T-cell (primary cell): Measurements from ENCODE around the gene RACGAP1. TPM values are rescaled to one million over a fixed set of nuclear protein-coding genes. Genes with fewer than 3 reads are reported as not detected.

ENCODE experiments used
- ATAC-seq, 4 experiments: fragments of 200-7000 bp in 3 of 4; fragments of 150-1000 bp in 1 of 4; cut with Tn5 transposase; replicated peaks in 1 of 4; 1 replicate in 3 of 4; 2 replicates in 1 of 4; pipeline ENCODE4 v1.10.0; 2021; ENCODE audit warnings: moderate library complexity in 3 of 4, mild to moderate bottlenecking in 2 of 4, moderate number of reproducible peaks in 1 of 4
- CTCF ChIA-PET, 2 donors: fragments of 300-600 bp; sonication (Branson Sonifier 250); formaldehyde crosslinking; loops; one replicate each; lab custom pipeline; 2022; ENCODE audit warnings: antibody characterized with exemption in 2 of 2; lab: Charles Lee
- POLR2A ChIA-PET, 2 donors: fragments of 300-600 bp; sonication (Branson Sonifier 250); formaldehyde crosslinking; loops; one replicate each; lab custom pipeline; 2022; ENCODE audit warnings: antibody characterized with exemption in 2 of 2; lab: Charles Lee
- DNase-seq, 35 experiments: peaks; one replicate each; pipeline versions ENCODE4 v3.0.0 to v3.0.0-alpha.2; 2013 to 2023
- H3K27ac ChIP-seq: one replicate; pipeline ENCODE4 v1.5.1; 2013; ENCODE audit warnings: low read length
- H3K27me3 ChIP-seq, 2 experiments: replicated peaks in 1 of 2; 1 replicate in 1 of 2; 2 replicates in 1 of 2; pipeline versions ENCODE4 v1.6.1 to v1.7.0; 2013; ENCODE audit warnings: low read length in 1 of 2, mixed read lengths in 1 of 2; ENCODE audit not compliant: control insufficient read depth in 2 of 2, insufficient read depth in 2 of 2; ENCODE audit errors: extremely low read depth in 1 of 2
- H3K36me3 ChIP-seq, 2 donors: 1 replicate in 1 of 2; 2 replicates in 1 of 2; pipeline versions ENCODE4 v1.6.1 to v1.7.0; 2013; ENCODE audit warnings: low read length in 1 of 2; ENCODE audit not compliant: control insufficient read depth in 2 of 2, insufficient read depth in 1 of 2; ENCODE audit errors: extremely low read depth in 1 of 2
- H3K4me1 ChIP-seq, 2 experiments: 1 replicate in 1 of 2; 2 replicates in 1 of 2; pipeline versions ENCODE4 v1.6.1 to v1.7.0; 2013; ENCODE audit warnings: low read length in 2 of 2, mixed read lengths in 1 of 2; ENCODE audit not compliant: insufficient read depth in 2 of 2, control insufficient read depth in 1 of 2; ENCODE audit errors: extremely low read depth in 1 of 2
- H3K4me3 ChIP-seq, 2 donors: 1 replicate in 1 of 2; 2 replicates in 1 of 2; pipeline versions ENCODE4 v1.5.1 to v1.7.0; 2013; ENCODE audit warnings: mild to moderate bottlenecking in 2 of 2, low read length in 1 of 2, moderate library complexity in 1 of 2; ENCODE audit not compliant: control insufficient read depth in 1 of 2; ENCODE audit errors: extremely low read depth in 1 of 2
- H3K9me3 ChIP-seq: 2 replicates; pipeline ENCODE4 v1.7.0; 2013
- H3K27ac Mint-ChIP-seq, 2 donors: one replicate each; pipeline ENCODE4 v1.8.0; 2020 to 2021; ENCODE audit warnings: mild to moderate bottlenecking in 2 of 2, mixed read lengths in 2 of 2
- H3K27me3 Mint-ChIP-seq, 2 donors: one replicate each; pipeline ENCODE4 v1.8.0; 2021 to 2022; ENCODE audit warnings: mixed read lengths in 2 of 2
- H3K36me3 Mint-ChIP-seq: one replicate; pipeline ENCODE4 v1.8.0; 2021; ENCODE audit warnings: mixed read lengths
- H3K4me1 Mint-ChIP-seq, 3 donors: one replicate each; pipeline ENCODE4 v1.8.0; 2020 to 2022; ENCODE audit warnings: mixed read lengths in 3 of 3, mild to moderate bottlenecking in 1 of 3
- H3K4me3 Mint-ChIP-seq, 3 donors: one replicate each; pipeline ENCODE4 v1.8.0; 2020 to 2022; ENCODE audit warnings: mild to moderate bottlenecking in 3 of 3, mixed read lengths in 3 of 3, moderate library complexity in 3 of 3
- H3K9me3 Mint-ChIP-seq, 3 donors: one replicate each; pipeline ENCODE4 v1.8.0; 2020 to 2022; ENCODE audit warnings: mixed read lengths in 3 of 3
- WGBS: methylation state at CpG from one replicate; pipeline ENCODE4 v1.1.5; 2013; ENCODE audit warnings: missing lambda C conversion rate; ENCODE audit not compliant: insufficient coverage; 5-methylcytosine and 5-hydroxymethylcytosine counted together
- total RNA-seq, 35 experiments: library from RNA in 6 of 35; stranded (reverse) in 6 of 35; fragments of 120-200 nt in 1 of 35; gene quantifications; one replicate each; pipeline versions ENCODE4 v1.2.1 to v1.2.4 and lab custom pipeline; 2013 to 2026

The RACGAP1 gene
- total RNA-seq, 5 donors from 2014 or later (not counting 1 experiment from before 2014, with no cell fraction given): 5.5 to 14.8 (median 13.9) TPM

GRCh38 chr12:49966511-49967041 is 58.7 kb downstream of the RACGAP1 start:
- peaks cover 4 to 6% (median 6%) of the 10 kb centered on the region in 3 donors for H3K4me1 Mint-ChIP-seq
- H3K36me3 Mint-ChIP-seq: no peaks in the 10 kb centered on the region
- ChIA-PET POLR2A (no interaction called here), CTCF (interaction anchor here (0.7 to 3.4 kb wide), 14 partner anchors 12 to 104 kb away, joined by 3 to 24 read pairs (median 4); partner anchors contain the start of gene RACGAP1 (in 1 of the 2))
- 20% methylated on average over 7 of the region's 16 CpGs for WGBS
- peak in 1 of 35 experiments; percentile 19 for DNase-seq
- Histone ChIP-seq H3K9me3 (no peaks in the 10 kb centered on the region), H3K4me1 (peaks cover 0 to 16% of the 10 kb centered on the region in 2 experiments), H3K4me3 (no peak overlapping the region), H3K36me3 (no peaks in the 10 kb centered on the region), H3K27ac (no peak overlapping the region), H3K27me3 (peaks cover 0 to 91% of the 10 kb centered on the region in 2 experiments)
- no peak overlapping the region for H3K27ac Mint-ChIP-seq
- ATAC-seq: peak in 1 of 4 experiments; percentile 3
- no peaks in the 10 kb centered on the region for H3K9me3 Mint-ChIP-seq
- H3K27me3 Mint-ChIP-seq: peaks cover 24 to 47% of the 10 kb centered on the region in 2 donors
- H3K4me3 Mint-ChIP-seq: peak overlapping the region in 1 of 3 donors; percentile 79

- H3K4me3 Mint-ChIP-seq: no peak overlapping the region
- Histone ChIP-seq H3K27ac (no peak overlapping the region), H3K27me3 (peaks cover 0 to 92% of the 10 kb centered on the region in 2 experiments), H3K4me1 (peaks cover 0 to 18% of the 10 kb centered on the region in 2 experiments), H3K9me3 (no peaks in the 10 kb centered on the region), H3K4me3 (no peak overlapping the region), H3K36me3 (no peaks in the 10 kb centered on the region)
- ATAC-seq (no peak), DNase-seq (no peak)
- ChIA-PET CTCF (interaction anchor here (0.9 to 3.4 kb wide), 4 partner anchors 20 to 90 kb away, joined by 3 to 24 read pairs (median 10); no protein-coding TSS in a partner anchor), POLR2A (no interaction called here)
- no peaks in the 10 kb centered on the region for H3K36me3 Mint-ChIP-seq
- no peaks in the 10 kb centered on the region for H3K9me3 Mint-ChIP-seq
- peaks cover 4 to 7% (median 6%) of the 10 kb centered on the region in 3 donors for H3K4me1 Mint-ChIP-seq
- 61% methylated on average over 5 of the region's 6 CpGs for WGBS
- peak overlapping the region in 1 of 2 donors; percentile 43 for H3K27ac Mint-ChIP-seq
- peaks cover 25 to 47% of the 10 kb centered on the region in 2 donors for H3K27me3 Mint-ChIP-seq
Measured at GRCh38 chr12:49965836-49966235, 59.5 kb downstream of the RACGAP1 start.

GRCh38 chr12:49964849-49965624 is 60.3 kb downstream of the RACGAP1 start:
- H3K27ac ChIP-seq: no peak overlapping the region
- no peak for DNase-seq
- H3K4me3 Mint-ChIP-seq: peak overlapping the region in 1 of 3 donors; percentile 28
- H3K36me3 ChIP-seq: no peaks in the 10 kb centered on the region
- peaks cover 32 to 55% of the 10 kb centered on the region in 2 donors for H3K27me3 Mint-ChIP-seq
- peaks cover 9 to 15% (median 14%) of the 10 kb centered on the region in 3 donors for H3K4me1 Mint-ChIP-seq
- H3K27me3 ChIP-seq: peaks cover 2 to 91% of the 10 kb centered on the region in 2 experiments
- H3K4me1 ChIP-seq: peaks cover 0 to 19% of the 10 kb centered on the region in 2 experiments
- H3K9me3 Mint-ChIP-seq: no peaks in the 10 kb centered on the region
- CTCF ChIA-PET: interaction anchor here in 1 of 2 donors (0.6 to 3.4 kb wide), 3 partner anchors 91 to 184 kb away, joined by 3 to 24 read pairs (median 3); no protein-coding TSS in a partner anchor
- no peaks in the 10 kb centered on the region for H3K9me3 ChIP-seq
- 78% methylated on average over 3 of the region's 13 CpGs for WGBS
- no peak for ATAC-seq
- no peak overlapping the region for H3K4me3 ChIP-seq
- H3K27ac Mint-ChIP-seq: no peak overlapping the region
- POLR2A ChIA-PET: interaction anchor here in 1 of 2 donors (0.5 kb wide), 1 partner anchor 1889 kb away, joined by 3 read pairs; no protein-coding TSS in a partner anchor
- no peaks in the 10 kb centered on the region for H3K36me3 Mint-ChIP-seq

- no peak for ATAC-seq
- POLR2A ChIA-PET: interaction anchor here in 1 of 2 donors (0.5 kb wide), 1 partner anchor 127 kb away, joined by 3 read pairs; no protein-coding TSS in a partner anchor
- H3K36me3 ChIP-seq: no peaks in the 10 kb centered on the region
- Mint-ChIP-seq H3K4me1 (peaks cover 9 to 15% (median 14%) of the 10 kb centered on the region in 3 donors), H3K36me3 (no peaks in the 10 kb centered on the region), H3K27me3 (peaks cover 41 to 63% of the 10 kb centered on the region in 2 donors), H3K27ac (no peak overlapping the region), H3K4me3 (peak overlapping the region in 1 of 3 donors; percentile 28), H3K9me3 (no peaks in the 10 kb centered on the region)
- no peak overlapping the region for H3K27ac ChIP-seq
- WGBS: 79% methylated on average over 8 of the region's 17 CpGs
- H3K4me1 ChIP-seq: peaks cover 0 to 19% of the 10 kb centered on the region in 2 experiments
- CTCF ChIA-PET: interaction anchor here in 1 of 2 donors (0.9 kb wide), 1 partner anchor 107 kb away, joined by 3 read pairs; no protein-coding TSS in a partner anchor
- no peak overlapping the region for H3K4me3 ChIP-seq
- no peaks in the 10 kb centered on the region for H3K9me3 ChIP-seq
- no peak for DNase-seq
- peaks cover 2 to 91% of the 10 kb centered on the region in 2 experiments for H3K27me3 ChIP-seq
Measured at GRCh38 chr12:49963976-49964815, 61.1 kb downstream of the RACGAP1 start.

GRCh38 chr12:49962861-49963765 is 62.2 kb downstream of the RACGAP1 start:
- no peak overlapping the region for H3K27ac Mint-ChIP-seq
- Histone ChIP-seq H3K27ac (no peak overlapping the region), H3K4me1 (peaks cover 0 to 19% of the 10 kb centered on the region in 2 experiments), H3K36me3 (no peaks in the 10 kb centered on the region), H3K4me3 (no peak overlapping the region), H3K27me3 (peaks cover 7 to 91% of the 10 kb centered on the region in 2 experiments), H3K9me3 (no peaks in the 10 kb centered on the region)
- H3K36me3 Mint-ChIP-seq: no peaks in the 10 kb centered on the region
- H3K27me3 Mint-ChIP-seq: peaks cover 50 to 71% of the 10 kb centered on the region in 2 donors
- ChIA-PET CTCF (interaction anchor here in 1 of 2 donors (0.6 kb wide), 1 partner anchor 1784 kb away, joined by 4 read pairs; no protein-coding TSS in a partner anchor), POLR2A (no interaction called here)
- DNase-seq (no peak), ATAC-seq (no peak)
- H3K9me3 Mint-ChIP-seq: no peaks in the 10 kb centered on the region
- H3K4me3 Mint-ChIP-seq: peak overlapping the region in 1 of 3 donors; percentile 41
- H3K4me1 Mint-ChIP-seq: peaks cover 7 to 15% (median 14%) of the 10 kb centered on the region in 3 donors
- WGBS: 75% methylated on average over 18 of the region's 21 CpGs
